SK-N-SH (cell line): Measurements from ENCODE around the gene PDGFRA. TPM values are rescaled to one million over a fixed set of nuclear protein-coding genes. Genes with fewer than 3 reads are reported as not detected.

ENCODE experiments used
- CTCF ChIA-PET: fragments of 300-600, 350-600 bp; formaldehyde crosslinking; extraction: SDS; loops from one replicate; lab custom pipeline; 2021; lab: Yijun Ruan, JAX
- POLR2A ChIA-PET: fragments of 350-600 bp; sonication (Branson Sonifier 250); formaldehyde crosslinking; extraction: SDS; loops from one replicate; lab custom pipeline; 2020; ENCODE audit warnings: antibody characterized with exemption, inconsistent platforms; lab: Yijun Ruan, JAX
- DNase-seq: peaks from one replicate; pipeline ENCODE4 v3.0.0; 2012
- H2AFZ ChIP-seq: fragments of 200-600 bp; sonication (generic); 2 replicates; pipeline ENCODE4 v1.8.1; 2016; ENCODE audit warnings: antibody characterized with exemption, mild to moderate bottlenecking, low read depth
- H3F3A ChIP-seq: fragments of 200-600 bp; sonication (generic); replicated peaks from 2 replicates; pipeline ENCODE3; 2016; ENCODE audit warnings: antibody characterized with exemption, mild to moderate bottlenecking; ENCODE audit not compliant: insufficient read depth
- H3K27ac ChIP-seq, 2 experiments: fragments of 200-500 bp in 1 of 2; fragments of 200-600 bp in 1 of 2; sonication (Bioruptor generic) in 1 of 2; sonication (generic), shearing (Covaris generic) in 1 of 2; 2 replicates each; pipeline versions ENCODE4 v1.5.1 to v1.6.1; 2014 to 2016; ENCODE audit warnings: low read depth in 2 of 2, inconsistent platforms in 1 of 2, low read length in 1 of 2, mild to moderate bottlenecking in 1 of 2, mixed read lengths in 1 of 2
- H3K27me3 ChIP-seq: fragments of 200-600 bp; sonication (generic), shearing (Covaris generic); 2 replicates; pipeline ENCODE4 v1.6.1; 2016; ENCODE audit warnings: mixed run types; ENCODE audit not compliant: insufficient read depth
- H3K36me3 ChIP-seq, 2 experiments: fragments of 200-500 bp in 1 of 2; fragments of 200-600 bp in 1 of 2; sonication (Bioruptor generic) in 1 of 2; sonication (generic) in 1 of 2; replicated peaks in 1 of 2; 2 replicates each; pipeline versions ENCODE3 to v1.5.1; 2014 to 2016; ENCODE audit warnings: low read length in 1 of 2, mild to moderate bottlenecking in 1 of 2; ENCODE audit not compliant: insufficient read depth in 2 of 2, control insufficient read depth in 1 of 2
- H3K4me1 ChIP-seq, 2 experiments: fragments of 200-500 bp in 1 of 2; fragments of 200-600 bp in 1 of 2; sonication (Bioruptor generic) in 1 of 2; sonication (generic), shearing (Covaris generic) in 1 of 2; 2 replicates each; pipeline versions ENCODE4 v1.5.1 to v1.6.1; 2014 to 2016; ENCODE audit warnings: low read depth in 1 of 2, low read length in 1 of 2, mixed run types in 1 of 2; ENCODE audit not compliant: insufficient read depth in 2 of 2, control insufficient read depth in 1 of 2
- H3K4me2 ChIP-seq: fragments of 200-600 bp; sonication (generic), shearing (Covaris generic); 2 replicates; pipeline ENCODE4 v1.6.1; 2017; ENCODE audit warnings: mixed run types
- H3K4me3 ChIP-seq, 2 experiments: fragments of 200-500 bp in 1 of 2; fragments of 200-600 bp in 1 of 2; sonication (Bioruptor generic) in 1 of 2; sonication (generic), shearing (Covaris generic) in 1 of 2; 2 replicates each; pipeline versions ENCODE4 v1.5.1 to v1.8.1; 2014 to 2016; ENCODE audit warnings: low read depth in 2 of 2, inconsistent platforms in 1 of 2, low read length in 1 of 2, mild to moderate bottlenecking in 1 of 2, mixed read lengths in 1 of 2, moderate library complexity in 1 of 2
- H3K79me2 ChIP-seq: fragments of 200-600 bp; sonication (generic); 2 replicates; pipeline ENCODE4 v1.8.1; 2017; ENCODE audit warnings: mild to moderate bottlenecking; ENCODE audit not compliant: insufficient read depth
- H3K9ac ChIP-seq: fragments of 200-600 bp; sonication (generic); 2 replicates; pipeline ENCODE4 v1.6.1; 2017; ENCODE audit warnings: mixed run types
- H3K9me2 ChIP-seq: fragments of 200-600 bp; sonication (generic); 2 replicates; pipeline ENCODE4 v1.6.1; 2017; ENCODE audit warnings: mixed run types
- H3K9me3 ChIP-seq: fragments of 200-600 bp; sonication (generic); 2 replicates; pipeline ENCODE4 v1.6.1; 2017; ENCODE audit warnings: mixed run types, mild to moderate bottlenecking, moderate library complexity
- H4K20me1 ChIP-seq: fragments of 200-600 bp; sonication (generic); 2 replicates; pipeline ENCODE4 v1.6.1; 2017; ENCODE audit warnings: mild to moderate bottlenecking, mixed run types; ENCODE audit not compliant: insufficient read depth
- CTCF ChIP-seq: fragments of 200-600 bp; sonication (generic); IDR thresholded peaks from 2 replicates; pipeline ENCODE4 v1.6.1; 2017; ENCODE audit warnings: antibody characterized with exemption, mild to moderate bottlenecking, moderate library complexity
- EP300 ChIP-seq, 2 experiments: IDR thresholded peaks; 2 replicates each; pipeline versions ENCODE4 v1.4.0 to v1.6.1; 2012; ENCODE audit warnings: borderline replicate concordance in 1 of 2, low read depth in 1 of 2, low read length in 1 of 2
- EZH2phosphoT487 ChIP-seq: fragments of 200-600 bp; sonication (generic); IDR thresholded peaks from 2 replicates; pipeline ENCODE4 v1.6.1; 2017; ENCODE audit warnings: low read depth, mixed run types, mild to moderate bottlenecking, antibody characterized with exemption, moderate library complexity, borderline replicate concordance
- FOXM1 ChIP-seq: IDR thresholded peaks from 2 replicates; pipeline ENCODE4 v1.4.0; 2012; ENCODE audit warnings: low read depth, mild to moderate bottlenecking
- GATA2 ChIP-seq: sonication (generic); formaldehyde crosslinking; IDR thresholded peaks from 2 replicates; pipeline ENCODE4 v1.5.0; 2020; ENCODE audit warnings: mild to moderate bottlenecking, missing genetic modification reagents
- MAX ChIP-seq: IDR thresholded peaks from 2 replicates; pipeline ENCODE4 v1.4.0; 2012; ENCODE audit warnings: low read depth
- MEF2A ChIP-seq: IDR thresholded peaks from 2 replicates; pipeline ENCODE4 v1.4.0; 2012; ENCODE audit warnings: low read depth, borderline replicate concordance
- RAD21 ChIP-seq: IDR thresholded peaks from 2 replicates; pipeline ENCODE4 v1.6.1; 2012; ENCODE audit warnings: mild to moderate bottlenecking, low read length
- RCOR1 ChIP-seq: fragments of 150-350 bp; IDR thresholded peaks from 2 replicates; pipeline ENCODE4 v1.6.1; 2017; ENCODE audit warnings: antibody characterized with exemption, low read length
- REST ChIP-seq: IDR thresholded peaks from 2 replicates; pipeline ENCODE4 v1.6.1; 2012; ENCODE audit warnings: mild to moderate bottlenecking, low read depth, low read length, moderate library complexity
- RFX5 ChIP-seq: IDR thresholded peaks from 2 replicates; pipeline ENCODE4 v1.6.1; 2012; ENCODE audit warnings: mild to moderate bottlenecking, improper control_type of control experiment, low read length
- SMC3 ChIP-seq: IDR thresholded peaks from 2 replicates; pipeline ENCODE4 v1.6.1; 2012; ENCODE audit warnings: low read depth, low read length, improper control_type of control experiment
- TAF1 ChIP-seq: IDR thresholded peaks from 2 replicates; pipeline ENCODE4 v1.6.1; 2012; ENCODE audit warnings: low read depth, mild to moderate bottlenecking, low read length, moderate library complexity, borderline replicate concordance
- TCF12 ChIP-seq: IDR thresholded peaks from 2 replicates; pipeline ENCODE4 v1.4.0; 2012
- TEAD4 ChIP-seq: IDR thresholded peaks from 2 replicates; pipeline ENCODE4 v1.4.0; 2012; ENCODE audit warnings: mild to moderate bottlenecking, borderline replicate concordance; ENCODE audit not compliant: insufficient read depth
- WGBS: methylation state at CpG from one replicate; pipeline ENCODE4 v1.1.6; 2017; ENCODE audit warnings: low lambda C conversion rate; 5-methylcytosine and 5-hydroxymethylcytosine counted together
- polyA plus RNA-seq, 3 experiments: library from polyadenylated mRNA; depleted of rRNA; stranded (reverse); fragments of >200 nt; gene quantifications; 2 replicates each; pipeline ENCODE4 v1.2.3, GENCODE V29; 2012
- TF ChIP-seq, protein P1 (sequence below): fragments of 150-350 bp; IDR thresholded peaks from 2 replicates; pipeline ENCODE4 v1.6.1; 2016; ENCODE audit warnings: mild to moderate bottlenecking, low read depth, low read length

The PDGFRA gene
- polyA plus RNA-seq, 1 of the 3 experiments (the other 2 are of a cell fraction) = 25.3 TPM

GRCh38 chr4:54296548-54297203 is 67.6 kb downstream of the PDGFRA start:
- peaks cover 35 to 40% of the 10 kb centered on the region in 2 experiments for H3K36me3 ChIP-seq
- no peak for DNase-seq
- no peak for TF ChIP-seq TAF1
- TF ChIP-seq RAD21 = no peak
- TF ChIP-seq REST = no peak
- no peak for TF ChIP-seq EP300 (IDR thresholded peaks at IDR 0.05; ENCODE audit: borderline replicate concordance in 1 of 2, low read depth in 1 of 2, low read length in 1 of 2)
- no peak for TF ChIP-seq TCF12
- TF ChIP-seq FOXM1 = no peak
- TF ChIP-seq MEF2A = no peak
- no peak for TF ChIP-seq CTCF
- no peak for TF ChIP-seq MAX
- no peak for TF ChIP-seq SMC3
- TF ChIP-seq RFX5 = no peak
- H3K79me2 ChIP-seq = no peaks in the 10 kb centered on the region
- H3K4me2 ChIP-seq = no peak overlapping the region
- H3F3A ChIP-seq = no peaks in the 10 kb centered on the region
- H3K9ac ChIP-seq = no peak overlapping the region
- H3K27me3 ChIP-seq = no peaks in the 10 kb centered on the region
- ChIA-PET CTCF (interaction anchor here (0.6 to 1.0 kb wide), 2 partner anchors 27 to 80 kb away, joined by 3 read pairs; no protein-coding TSS in a partner anchor), POLR2A (no interaction called here)
- H3K9me3 ChIP-seq = no peaks in the 10 kb centered on the region
- no peak overlapping the region for H2AFZ ChIP-seq
- no peak overlapping the region for H3K4me3 ChIP-seq
- H3K27ac ChIP-seq = no peak overlapping the region
- no peaks in the 10 kb centered on the region for H4K20me1 ChIP-seq
- H3K4me1 ChIP-seq = no peaks in the 10 kb centered on the region
- WGBS = 77% methylated on average over 7 of the region's 7 CpGs
- H3K9me2 ChIP-seq = no peaks in the 10 kb centered on the region

GRCh38 chr4:54308110-54308509 is 79.0 kb downstream of the PDGFRA start:
- 28% methylated on average over 2 of the region's 2 CpGs for WGBS
- Histone ChIP-seq H3K4me2 (no peak overlapping the region), H3K79me2 (no peaks in the 10 kb centered on the region), H3K27ac (no peak overlapping the region), H3K4me3 (no peak overlapping the region), H3K9ac (no peak overlapping the region), H3K9me3 (no peaks in the 10 kb centered on the region), H3K27me3 (no peaks in the 10 kb centered on the region; the same call in 1 of the 2 replicates), H3K9me2 (no peaks in the 10 kb centered on the region), H3K4me1 (no peaks in the 10 kb centered on the region), H3F3A (no peaks in the 10 kb centered on the region), H2AFZ (no peak overlapping the region), H4K20me1 (no peaks in the 10 kb centered on the region), H3K36me3 (no peaks in the 10 kb centered on the region)
- CTCF ChIA-PET = no interaction called here
- POLR2A ChIA-PET = no interaction called here
- no peak for DNase-seq
- TF ChIP-seq MAX = no peak
- TF ChIP-seq SMC3 = no peak
- TF ChIP-seq, protein P1, sequence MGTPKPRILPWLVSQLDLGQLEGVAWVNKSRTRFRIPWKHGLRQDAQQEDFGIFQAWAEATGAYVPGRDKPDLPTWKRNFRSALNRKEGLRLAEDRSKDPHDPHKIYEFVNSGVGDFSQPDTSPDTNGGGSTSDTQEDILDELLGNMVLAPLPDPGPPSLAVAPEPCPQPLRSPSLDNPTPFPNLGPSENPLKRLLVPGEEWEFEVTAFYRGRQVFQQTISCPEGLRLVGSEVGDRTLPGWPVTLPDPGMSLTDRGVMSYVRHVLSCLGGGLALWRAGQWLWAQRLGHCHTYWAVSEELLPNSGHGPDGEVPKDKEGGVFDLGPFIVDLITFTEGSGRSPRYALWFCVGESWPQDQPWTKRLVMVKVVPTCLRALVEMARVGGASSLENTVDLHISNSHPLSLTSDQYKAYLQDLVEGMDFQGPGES = no peak
- no peak for TF ChIP-seq TEAD4
- no peak for TF ChIP-seq GATA2
- TF ChIP-seq RCOR1 = no peak
- no peak for TF ChIP-seq TAF1
- no peak for TF ChIP-seq EZH2phosphoT487
- TF ChIP-seq MEF2A = no peak
